ENCODE results near the gene NR3C2.
A peak's percentile ranks its signal among the peaks of the same experiment; 100 is the strongest.

NR3C2 gene

DNA sequence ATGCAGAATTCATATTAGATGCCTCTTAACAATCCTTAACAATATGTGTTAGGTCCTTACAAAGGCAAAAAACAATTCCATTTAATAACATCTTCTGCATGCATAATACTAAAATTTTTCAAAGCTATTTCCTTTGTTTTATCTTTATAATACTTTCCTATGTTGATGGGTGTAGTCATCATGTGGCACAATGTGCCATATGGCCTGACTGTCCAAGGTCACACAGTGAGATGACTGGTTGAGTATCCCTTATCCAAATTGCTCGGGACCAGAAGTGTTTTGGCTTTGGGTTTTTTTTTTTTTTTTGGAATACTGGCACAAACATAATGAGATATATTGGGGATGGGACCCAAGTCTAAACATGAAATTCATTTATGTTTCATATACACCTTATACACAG lies 77.7 kb downstream of the NR3C2 start:
- DNase-seq = no peak

DNA sequence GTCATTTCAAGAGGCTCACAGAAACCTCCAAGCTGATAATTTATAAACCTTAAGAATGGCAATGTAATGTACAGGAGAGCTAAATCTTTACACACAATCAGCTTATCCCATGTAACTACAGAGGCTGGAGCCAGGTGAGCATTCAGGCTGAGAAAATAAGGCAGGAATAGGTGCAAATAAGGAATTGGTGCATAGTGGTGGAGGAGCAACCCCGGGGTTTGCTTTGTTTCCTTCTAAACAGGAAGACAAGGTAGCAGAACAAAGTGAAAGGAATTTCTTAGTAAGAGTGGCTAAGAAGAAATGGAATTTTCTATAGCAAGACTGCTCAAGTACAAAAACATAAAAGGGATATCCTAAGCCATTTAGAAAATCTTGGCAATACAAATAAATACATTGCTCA lies 82.4 kb downstream of the NR3C2 start:
- no peak for DNase-seq

DNA sequence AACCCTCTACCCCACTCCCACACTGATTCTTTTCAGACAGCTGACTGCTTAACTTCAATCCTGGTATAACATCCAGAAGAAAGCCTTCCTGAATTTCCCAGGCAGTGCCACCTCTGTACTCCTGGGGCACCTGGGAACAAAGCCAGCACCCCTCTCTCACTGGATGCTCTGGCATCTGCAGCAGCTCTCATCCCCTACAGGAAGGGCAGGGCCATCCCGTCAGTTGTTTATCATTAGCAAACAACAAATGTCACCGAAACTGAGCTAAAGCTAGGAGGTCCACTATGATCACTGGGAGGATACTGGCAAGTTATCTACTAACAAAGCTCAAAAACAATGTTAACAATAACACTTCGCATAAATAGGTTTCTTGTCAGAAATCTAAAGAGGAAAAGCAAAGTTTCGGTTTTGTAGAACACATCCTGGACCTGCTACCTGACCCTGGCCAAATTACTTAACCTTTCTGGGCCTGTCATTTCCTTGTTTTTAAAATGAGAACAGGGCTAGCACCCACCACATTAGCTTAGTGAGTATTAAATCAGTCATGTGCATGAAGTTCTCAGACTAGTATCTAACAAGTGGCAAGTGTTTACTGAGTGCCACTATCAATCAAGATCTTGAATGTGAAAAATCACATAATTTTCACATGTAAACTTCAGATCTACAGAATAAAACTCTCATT lies 86.6 kb downstream of the NR3C2 start:
- no peak for DNase-seq

DNA sequence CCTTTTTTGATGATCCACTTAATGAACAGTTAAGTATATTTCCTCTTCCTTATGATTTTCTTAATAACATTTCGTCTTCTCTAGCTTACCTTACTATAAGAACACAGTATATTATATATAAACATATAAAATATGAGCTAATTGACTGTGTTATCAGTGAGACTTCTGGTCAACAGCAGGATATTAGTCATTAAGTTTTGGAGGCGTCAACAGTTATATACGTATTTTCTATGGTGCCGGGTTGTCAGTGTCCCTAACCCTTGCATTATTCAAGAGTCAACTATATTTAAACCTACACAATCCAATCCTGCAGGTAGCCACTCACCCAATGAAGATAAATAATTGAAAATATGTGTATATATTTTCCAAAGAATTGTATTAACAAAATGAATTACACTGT lies 88.0 kb downstream of the NR3C2 start:
- DNase-seq = no peak

DNA sequence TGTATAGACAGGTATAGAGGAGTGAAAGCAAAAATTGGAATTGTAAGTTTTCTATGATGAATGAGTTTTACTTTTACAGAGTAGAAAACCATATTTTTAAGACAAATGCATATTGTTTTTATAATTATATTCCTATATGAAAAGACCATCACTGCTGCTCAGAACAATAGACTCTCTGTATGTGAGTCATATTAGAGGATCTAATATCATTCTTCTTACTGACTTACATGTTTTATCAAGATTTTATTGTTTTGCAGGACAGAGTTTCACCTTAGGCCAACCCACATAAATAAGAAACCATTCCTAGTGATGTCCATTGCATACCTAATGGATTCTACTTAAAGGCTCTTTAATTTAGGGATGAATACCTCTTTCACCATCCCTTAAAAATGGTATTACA lies 88.6 kb downstream of the NR3C2 start:
- DNase-seq = no peak

DNA sequence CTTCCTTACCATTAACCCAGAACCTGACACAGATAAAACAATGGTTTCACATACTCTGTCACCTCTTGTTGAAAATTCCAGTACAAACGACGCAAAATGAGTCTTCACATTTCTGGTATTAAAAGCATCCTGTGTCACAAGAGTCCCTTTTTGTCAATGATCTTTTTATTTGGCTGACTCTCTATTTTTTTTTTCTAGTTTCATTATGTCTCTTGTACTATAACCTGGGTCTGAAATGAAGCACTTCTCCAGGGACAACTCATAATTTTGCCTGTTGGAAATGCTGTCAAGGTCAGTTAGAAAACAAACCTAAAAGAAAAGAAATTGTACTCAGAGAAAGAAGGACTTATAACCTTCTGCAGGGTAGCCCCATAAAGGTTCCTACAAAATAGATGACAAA lies 93.1 kb downstream of the NR3C2 start:
- DNase-seq = no peak

DNA sequence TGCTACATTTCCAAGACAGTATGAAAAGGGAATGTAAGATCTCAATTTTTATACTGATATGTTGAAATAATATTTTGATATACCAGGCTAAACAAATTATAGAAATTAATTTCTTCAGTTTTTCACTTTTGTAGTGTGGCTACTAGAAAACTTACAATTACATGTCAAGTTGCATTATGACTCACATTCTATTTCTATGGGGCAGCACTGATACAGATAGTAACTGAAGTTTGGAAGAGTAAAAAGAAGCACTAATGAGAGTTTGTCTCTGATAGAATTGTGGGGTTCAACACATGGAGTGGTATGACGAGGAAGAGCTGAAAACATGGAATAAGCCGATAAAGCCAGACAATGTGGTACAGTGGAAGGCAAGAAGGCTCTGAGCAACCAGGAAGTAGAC lies 95.6 kb downstream of the NR3C2 start:
- DNase-seq = no peak

DNA sequence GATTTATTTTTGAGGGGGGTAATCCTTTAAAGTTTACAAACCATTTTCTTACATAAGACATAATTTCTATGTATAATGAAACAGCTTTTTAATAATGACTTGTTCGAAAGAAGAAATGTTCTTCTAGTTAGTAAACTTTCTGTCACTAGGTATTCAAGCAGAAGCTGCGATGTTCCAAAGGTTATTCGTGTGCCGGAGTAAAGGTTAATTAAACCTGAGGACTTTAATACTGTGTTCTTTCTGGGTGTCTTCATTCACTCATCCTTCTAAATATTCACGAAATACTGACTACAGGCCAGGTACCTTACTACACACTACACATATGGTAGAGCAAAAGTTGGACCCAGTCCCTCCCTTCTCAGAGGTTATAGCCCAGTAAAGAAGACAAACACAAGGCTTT lies 96.7 kb downstream of the NR3C2 start:
- DNase-seq = no peak

DNA sequence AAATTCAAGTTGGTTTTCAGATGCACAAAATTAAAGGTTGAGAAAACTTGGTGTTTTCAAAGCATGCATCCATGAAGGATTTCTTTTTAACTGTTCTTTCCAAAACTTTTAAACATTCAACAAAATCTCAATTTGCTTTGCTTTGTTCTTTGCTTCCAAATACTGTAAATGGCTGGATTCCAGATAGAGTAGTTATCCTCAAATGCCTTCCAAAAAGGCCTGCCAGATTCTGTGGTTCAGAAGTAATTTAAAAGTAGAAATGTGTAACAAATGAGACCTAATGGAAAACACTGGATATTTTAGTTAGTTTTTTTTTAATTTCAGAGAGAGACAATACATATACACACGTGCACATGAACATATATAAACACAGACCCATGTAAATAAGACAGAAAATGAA lies 97.3 kb downstream of the NR3C2 start:
- DNase-seq = no peak

DNA sequence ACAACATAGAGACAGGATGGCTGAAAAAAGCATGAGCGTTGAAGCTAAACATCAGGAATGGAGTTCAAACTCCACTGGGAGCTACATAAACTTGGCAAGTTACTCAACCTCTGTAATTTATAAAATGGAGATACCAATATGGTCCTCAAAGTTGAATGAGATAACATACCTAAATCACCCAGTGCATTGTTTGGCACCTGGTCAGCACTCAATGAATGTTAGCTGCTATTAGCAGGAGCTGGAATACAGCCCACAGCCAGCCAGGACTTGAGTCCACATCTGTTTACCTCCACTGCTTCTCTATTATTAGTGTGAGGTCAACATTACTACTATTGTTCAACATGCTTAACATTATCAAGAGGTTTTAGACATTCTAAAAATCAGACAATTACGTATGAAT lies 97.9 kb downstream of the NR3C2 start:
- no peak for DNase-seq

DNA sequence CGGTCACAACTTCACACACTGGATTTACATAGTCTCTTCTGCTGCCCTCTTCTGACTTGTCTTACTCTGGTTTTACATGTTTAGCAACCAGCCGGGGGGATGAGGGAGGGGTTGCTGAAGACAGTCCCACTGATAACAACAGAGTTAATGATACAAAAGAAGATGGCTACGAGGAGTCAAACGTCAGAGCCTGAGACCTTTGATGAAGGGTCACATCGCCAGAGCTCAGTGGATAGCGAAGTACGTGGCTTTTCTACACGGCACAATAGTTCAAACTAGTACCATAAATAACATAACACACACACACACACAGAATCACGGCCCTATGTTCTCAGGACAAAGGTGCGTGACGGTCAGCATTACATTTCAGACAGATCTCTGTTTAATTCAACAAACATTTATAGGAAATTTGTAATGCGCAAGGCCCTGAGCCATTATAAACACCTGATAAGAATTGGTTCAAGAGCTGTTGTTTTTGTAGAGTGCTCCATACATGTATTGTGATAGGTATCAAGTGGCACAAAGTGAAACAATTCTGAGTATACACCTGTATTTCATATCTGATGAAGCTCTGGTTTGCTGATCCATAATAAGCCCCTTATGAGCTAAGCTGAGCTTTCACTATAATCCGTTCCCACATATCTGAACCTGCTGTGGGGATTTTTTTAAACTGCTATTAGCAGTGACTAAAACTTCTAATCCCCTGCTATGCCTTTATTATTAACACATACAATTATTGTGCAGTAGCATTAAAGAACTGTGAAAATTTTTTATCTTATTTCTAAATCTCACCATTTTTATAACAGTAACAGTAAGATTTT lies 100.0 kb downstream of the NR3C2 start:
- DNase-seq = no peak

DNA sequence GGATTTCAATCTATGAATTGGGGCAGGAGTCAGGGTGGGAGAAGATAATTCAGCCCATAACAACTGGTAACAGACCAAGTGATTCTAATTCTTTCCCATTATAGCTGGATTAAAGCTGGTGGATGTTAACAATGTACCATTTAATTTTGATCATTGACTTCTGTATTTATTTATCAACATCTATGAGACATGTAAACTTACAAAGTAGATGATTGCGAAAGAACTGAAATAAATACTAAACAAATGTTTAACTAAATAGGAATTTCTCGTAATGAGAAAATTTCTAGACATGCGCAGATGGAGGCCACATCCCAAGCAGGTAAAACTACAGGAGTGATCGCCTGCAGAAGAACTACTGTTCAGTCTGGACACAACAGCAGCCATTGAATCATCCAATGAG lies 107.1 kb downstream of the NR3C2 start:
- DNase-seq = no peak

DNA sequence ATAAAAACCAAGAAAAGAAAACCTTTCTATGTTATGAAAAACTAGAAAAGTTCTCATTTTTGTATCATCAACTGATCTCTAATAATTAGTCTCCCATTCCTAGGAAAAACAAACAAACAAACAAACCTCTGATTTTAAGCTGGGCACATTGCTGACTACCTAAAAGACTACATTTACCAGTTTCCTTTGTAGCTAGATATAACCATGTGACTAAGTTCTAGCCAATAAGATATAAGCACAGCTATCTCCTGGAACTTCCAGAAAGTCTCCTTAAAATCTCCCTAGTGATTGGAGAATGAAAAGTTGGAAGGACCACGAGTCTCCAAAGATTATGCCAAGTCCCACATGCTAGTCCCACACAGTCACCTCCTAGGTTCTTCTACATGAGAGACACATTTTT lies 108.9 kb downstream of the NR3C2 start:
- DNase-seq = no peak

DNA sequence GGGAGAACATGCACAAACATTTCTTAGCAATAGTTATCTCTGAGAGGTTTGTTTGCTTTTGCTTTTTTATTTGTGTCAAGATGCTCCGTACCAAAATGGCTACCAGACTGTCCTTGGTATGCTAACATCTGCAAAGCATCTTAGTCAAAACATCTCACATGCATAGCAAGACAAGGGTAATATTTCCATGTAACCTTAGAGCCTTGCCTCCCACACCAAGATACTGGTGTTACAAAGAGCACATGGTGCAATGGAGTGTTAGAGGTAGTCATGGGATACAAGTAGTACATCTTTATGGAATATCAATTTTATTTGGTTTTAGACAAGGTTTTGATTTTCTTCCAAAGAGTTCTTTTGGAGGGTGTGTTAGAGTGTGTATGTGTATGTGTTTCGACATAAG lies 109.7 kb downstream of the NR3C2 start:
- DNase-seq = no peak

DNA sequence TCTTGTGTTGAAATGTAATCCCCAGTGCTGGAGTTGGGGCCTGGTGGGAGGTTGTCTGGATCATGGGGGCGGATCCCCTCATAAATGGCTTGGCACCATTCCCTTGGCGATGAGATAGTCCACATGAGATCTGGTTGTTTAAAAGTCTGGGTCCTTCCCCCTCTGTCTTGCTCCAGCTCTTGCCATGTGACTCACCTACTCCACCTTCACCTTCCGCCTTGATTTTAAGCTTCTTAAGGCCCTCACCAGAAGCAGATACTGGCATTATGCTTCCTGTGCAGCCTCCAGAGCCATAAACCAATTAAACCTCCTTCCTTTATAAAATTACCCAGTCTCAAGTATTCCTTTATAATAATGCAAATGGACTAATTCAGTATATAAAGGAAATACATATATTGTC lies 111.5 kb downstream of the NR3C2 start:
- no peak for DNase-seq

DNA sequence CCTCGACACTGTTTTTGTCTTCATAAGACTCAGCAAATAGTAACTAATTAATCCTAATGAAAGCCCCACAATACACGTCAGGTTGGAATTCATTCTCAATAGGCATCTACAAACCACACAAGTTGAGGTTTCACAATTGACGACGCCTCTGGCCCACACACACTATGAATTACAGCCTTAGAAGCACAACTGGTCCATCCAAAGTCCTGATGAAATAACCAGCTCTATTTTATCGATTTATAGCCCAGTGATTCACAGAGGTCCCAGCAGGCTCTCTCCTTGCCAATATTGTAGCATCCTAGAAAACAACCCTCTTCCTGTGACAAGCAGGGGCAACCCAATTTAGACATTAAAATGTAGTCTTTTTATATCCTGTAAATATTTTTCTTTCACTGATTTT lies 112.1 kb downstream of the NR3C2 start:
- DNase-seq = no peak

DNA sequence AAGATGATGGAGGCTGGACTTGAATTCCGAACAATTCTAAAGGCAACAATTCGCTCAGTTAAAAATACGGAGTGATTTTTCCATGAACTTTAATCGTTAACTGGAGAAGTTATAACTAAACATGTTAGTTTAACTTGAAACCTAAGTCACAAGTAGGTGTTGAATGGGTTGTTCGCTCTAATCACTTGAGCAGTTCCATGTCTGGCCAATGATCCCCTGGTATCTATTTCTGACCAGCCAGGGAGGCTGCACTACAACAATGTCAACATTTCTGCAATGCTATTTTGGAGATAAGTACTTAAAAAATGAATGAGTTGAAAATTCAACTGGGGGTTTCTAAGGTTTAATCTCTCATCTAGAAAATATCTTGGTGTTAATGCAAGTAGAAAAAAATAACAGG lies 112.5 kb downstream of the NR3C2 start:
- DNase-seq = no peak

DNA sequence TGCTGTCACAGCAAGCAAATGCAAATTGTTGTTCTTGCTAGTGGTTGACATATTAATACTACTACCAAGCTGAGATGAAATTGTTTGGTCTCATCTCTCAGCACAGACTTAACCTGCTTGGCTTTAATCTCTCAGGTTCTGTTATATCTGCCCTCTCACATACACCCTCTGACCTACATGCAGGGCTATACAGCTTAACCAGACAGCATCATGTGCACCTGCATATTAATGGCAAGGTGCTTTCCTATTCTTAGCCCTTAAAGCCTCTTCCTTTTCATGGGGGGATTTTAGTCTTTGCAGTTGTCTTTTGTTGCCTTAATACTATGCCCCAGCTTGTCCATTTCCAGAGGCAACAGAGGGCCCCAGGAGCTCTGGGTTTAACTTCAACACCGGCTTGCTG lies 114.5 kb downstream of the NR3C2 start:
- no peak for DNase-seq

DNA sequence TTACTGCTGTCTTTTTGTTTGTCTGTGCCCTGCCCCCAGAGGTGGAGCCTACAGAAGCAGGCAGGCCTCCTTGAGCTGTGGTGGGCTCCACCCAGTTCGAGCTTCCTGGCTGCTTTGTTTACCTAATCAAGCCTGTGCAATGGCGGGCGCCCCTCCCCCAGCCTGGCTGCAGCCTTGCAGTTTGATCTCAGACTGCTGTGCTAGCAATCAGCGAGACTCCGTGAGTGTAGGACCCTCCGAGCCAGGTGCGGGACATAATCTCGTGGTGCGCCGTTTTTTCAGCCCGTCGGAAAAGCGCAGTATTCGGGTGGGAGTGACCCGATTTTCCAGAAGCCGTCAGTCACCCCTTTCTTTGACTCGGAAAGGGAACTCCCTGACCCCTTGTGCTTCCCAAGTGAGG lies 118.9 kb downstream of the NR3C2 start:
- DNase-seq = peak; percentile 8

DNA sequence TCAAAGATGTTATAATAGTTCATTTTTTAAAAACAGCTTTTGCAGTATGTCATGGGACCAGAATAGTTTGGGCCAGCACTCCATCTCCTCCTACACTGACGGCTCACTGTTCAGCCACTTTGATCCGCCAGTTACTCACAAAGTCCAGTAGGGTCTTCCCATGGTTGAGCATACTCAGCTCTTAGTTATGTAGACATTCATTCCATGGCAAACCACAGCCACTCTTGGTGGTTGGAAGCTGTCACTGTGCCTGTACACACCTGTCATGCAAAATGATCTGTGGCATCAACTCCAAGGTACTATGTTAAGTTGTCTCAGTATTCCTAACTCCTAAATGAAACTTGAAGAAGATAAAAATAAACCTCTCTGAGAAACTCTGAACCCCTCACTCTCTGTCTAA lies 127.2 kb downstream of the NR3C2 start:
- no peak for DNase-seq

DNA sequence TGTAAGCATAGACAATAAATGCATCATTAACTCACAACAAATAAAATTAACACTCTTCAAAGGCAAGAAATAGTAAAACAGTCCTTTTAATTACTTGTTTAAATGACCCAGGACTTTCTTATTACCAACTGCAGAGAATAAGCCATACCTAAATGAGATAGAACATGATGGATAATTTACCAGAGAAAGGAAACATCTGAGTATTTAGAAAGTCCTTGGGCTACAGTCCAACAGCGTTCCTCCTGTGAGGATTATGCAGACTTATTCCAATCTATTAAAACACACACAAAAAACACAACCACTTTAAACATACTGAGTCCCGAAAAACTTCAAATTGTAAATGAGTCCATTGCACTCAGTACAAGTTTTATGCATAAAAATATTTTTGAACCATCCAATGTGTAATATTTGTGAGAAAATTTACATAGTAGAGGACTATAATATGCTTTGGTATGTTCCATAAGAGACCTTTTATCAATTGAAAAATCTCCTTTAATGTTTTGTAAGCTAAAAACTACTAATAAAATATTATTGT lies 129.2 kb downstream of the NR3C2 start:
- no peak for DNase-seq

DNA sequence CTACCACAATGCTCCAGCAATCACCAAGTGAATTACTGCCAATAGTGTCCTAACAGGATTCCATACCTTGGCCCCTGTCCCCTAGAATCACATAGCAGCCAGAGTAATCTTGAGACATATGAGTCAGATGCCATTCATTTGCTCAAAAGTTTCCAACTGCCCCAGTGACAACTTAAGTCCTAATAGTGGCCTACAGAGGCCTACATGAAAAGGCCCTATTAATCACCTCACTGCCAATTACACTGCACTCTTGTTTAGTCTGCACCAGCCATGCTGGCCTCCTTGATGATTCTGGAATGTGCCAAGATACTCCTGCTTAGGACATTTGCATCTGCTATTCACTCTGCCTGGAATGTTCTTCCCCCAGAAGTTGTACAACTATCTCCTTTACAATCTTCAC lies 130.7 kb downstream of the NR3C2 start:
- no peak for DNase-seq

DNA sequence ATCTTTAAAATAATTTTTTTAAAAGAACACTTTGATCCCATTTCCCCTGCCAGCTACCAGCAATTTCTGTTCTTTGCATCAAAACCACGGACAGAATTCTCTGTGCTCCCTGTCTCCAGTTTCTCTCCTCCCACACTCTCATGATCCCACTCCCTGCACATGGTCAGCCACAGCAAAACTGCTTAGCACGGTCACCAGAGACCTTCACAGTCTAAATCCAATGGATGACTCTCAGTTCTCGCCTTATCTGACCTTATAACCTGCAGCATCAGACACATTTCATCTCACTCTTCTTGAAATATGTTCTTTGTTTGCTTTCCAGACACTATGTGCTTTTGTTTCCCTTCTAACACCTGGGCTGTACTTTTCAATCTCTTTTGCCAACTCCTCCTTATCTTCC lies 131.5 kb downstream of the NR3C2 start:
- no peak for DNase-seq

DNA sequence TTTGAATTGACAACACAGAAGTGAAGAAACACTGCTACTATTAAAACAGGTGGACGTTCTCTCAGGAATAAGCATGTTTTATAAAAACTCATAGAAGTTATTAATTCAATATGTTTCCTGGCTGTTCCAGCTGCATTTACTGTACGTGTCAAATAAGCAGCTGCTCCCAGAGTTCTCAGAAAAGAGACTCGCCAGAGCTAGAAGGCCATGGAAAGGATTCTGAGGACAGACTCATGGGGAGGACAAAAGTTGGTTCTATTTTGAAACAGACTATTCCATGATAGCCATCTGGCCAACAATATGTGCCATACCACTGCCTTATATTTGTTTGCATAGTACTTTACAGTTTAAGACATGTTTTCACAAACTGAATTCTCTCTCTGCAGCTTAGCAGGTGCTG lies 136.5 kb downstream of the NR3C2 start:
- no peak for DNase-seq

DNA sequence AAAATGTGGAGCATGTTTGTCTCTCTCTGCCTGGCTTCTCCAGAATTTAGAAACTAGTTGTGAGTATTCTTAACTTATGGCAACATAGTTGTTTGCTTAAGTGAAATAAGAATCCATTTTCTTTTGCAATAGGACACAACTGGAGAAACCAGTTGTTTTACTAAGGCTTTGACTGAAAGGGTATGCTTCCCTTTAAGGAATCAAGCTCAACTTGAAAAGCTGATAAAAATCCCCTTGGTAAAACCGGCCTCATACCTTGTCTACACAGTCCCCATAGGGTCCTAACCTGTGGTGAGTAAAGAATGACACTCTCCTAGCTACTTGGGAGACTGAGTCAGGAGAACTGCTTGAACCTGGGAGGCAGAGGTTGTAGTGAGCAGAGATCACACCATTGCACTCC lies 139.8 kb downstream of the NR3C2 start:
- no peak for DNase-seq

Data from central memory CD4-positive, alpha-beta T cell (primary cell).